H1 (cell line): ENCODE measurements around the gene ACER3. TPM values are rescaled to one million over a fixed set of nuclear protein-coding genes. Genes with fewer than 3 reads are reported as not detected.
A peak's percentile ranks its signal among the peaks of the same experiment; 100 is the strongest.

Experiments
- ASH2L ChIP-seq: fragments of 200-600, 300-600 bp; sonication (generic); IDR thresholded peaks from one replicate; pipeline ENCODE4 v1.7.1; 2017; ENCODE audit warnings: low read length
- BCL11A ChIP-seq, 2 experiments: IDR thresholded peaks; one replicate each; pipeline ENCODE4 v1.6.1; 2011; ENCODE audit warnings: low read depth in 2 of 2, low read length in 2 of 2, mild to moderate bottlenecking in 2 of 2
- CEBPB ChIP-seq: IDR thresholded peaks from 2 replicates; pipeline ENCODE4 v1.6.1; 2012; ENCODE audit warnings: low read depth, low read length
- CHD2 ChIP-seq: IDR thresholded peaks from 2 replicates; pipeline ENCODE4 v1.6.1; 2012; ENCODE audit warnings: low read length, improper control_type of control experiment
- CHD7 ChIP-seq: fragments of 300-600 bp; sonication (generic); IDR thresholded peaks from 2 replicates; pipeline ENCODE4 v1.7.1; 2012; ENCODE audit warnings: low read length, moderate library complexity, mild to moderate bottlenecking, inconsistent platforms; ENCODE audit not compliant: insufficient replicate concordance
- KDM1A ChIP-seq: fragments of 200-600, 300-600 bp; sonication (generic); IDR thresholded peaks from 2 replicates; pipeline ENCODE4 v1.7.1; 2016; ENCODE audit warnings: mild to moderate bottlenecking, low read length, borderline replicate concordance
- POU5F1 ChIP-seq: IDR thresholded peaks from 2 replicates; pipeline ENCODE4 v1.6.1; 2011; ENCODE audit warnings: low read depth, mild to moderate bottlenecking, low read length, moderate library complexity
- RAD21 ChIP-seq, 2 experiments: IDR thresholded peaks in 1 of 2; conservative IDR thresholded peaks in 1 of 2; 2 replicates each; pipeline ENCODE4 v1.6.1; 2011; ENCODE audit warnings: low read depth in 2 of 2, low read length in 2 of 2, improper control_type of control experiment in 1 of 2, inconsistent platforms in 1 of 2, mild to moderate bottlenecking in 1 of 2, moderate library complexity in 1 of 2
- RNF2 ChIP-seq: fragments of 200-900, 300-1000 bp; sonication (generic); IDR thresholded peaks from 2 replicates; pipeline ENCODE4 v1.7.1; 2016; ENCODE audit warnings: borderline replicate concordance, low read depth, mild to moderate bottlenecking, antibody characterized with exemption, low read length; ENCODE audit not compliant: poor library complexity, severe bottlenecking; ENCODE audit errors: missing control alignments
- polyA plus RNA-seq, 7 experiments: library from polyadenylated mRNA; depleted of rRNA in 3 of 7; stranded (reverse) in 5 of 7; unstranded in 2 of 7; fragments of >200 nt in 5 of 7; fragments of 200-250 nt in 2 of 7; gene quantifications; 1 replicate in 5 of 7; 2 replicates in 1 of 7; 4 replicates in 1 of 7; pipeline versions ENCODE4 v1.2.1 to v1.2.3, GENCODE V29; 2011 to 2013; ENCODE audit warnings: missing spikeins in 2 of 7, mixed read lengths in 2 of 7
- total RNA-seq: library from RNA; stranded (reverse); fragmentation: NEBNext Ultra II Directional; extraction: Animal tissue kit (Norgen Biotek cat#: 25700); gene quantifications from 2 replicates; pipeline ENCODE4 v1.2.1, GENCODE V29; 2021

Gene ACER3
- total and polyA plus RNA-seq, 2 of the 8 experiments (the other 6 are each of a cell fraction or from before 2014, with no cell fraction given): 5.7 to 16.2 TPM

- TF ChIP-seq CHD7: no peak
- no peak for TF ChIP-seq CEBPB
- no peak for TF ChIP-seq CHD2
- TF ChIP-seq ASH2L: peak; percentile 71
- peak; percentile 54 to 70; a peak in 3 of 4 replicates for TF ChIP-seq RAD21 (IDR thresholded peaks at IDR 0.05 in 1 of 2, conservative IDR thresholded peaks at IDR 0.05 in 1 of 2; ENCODE audit: low read depth in 2 of 2, low read length in 2 of 2)
- no peak for TF ChIP-seq POU5F1
- no peak for TF ChIP-seq BCL11A (IDR thresholded peaks at IDR 0.05; ENCODE audit: low read depth in 2 of 2, low read length in 2 of 2)
- peak; percentile 42 for TF ChIP-seq RNF2
- no peak; the same call in 1 of the 2 replicates for TF ChIP-seq KDM1A
Measured at GRCh38 chr11:77039491-77040400, 179.0 kb downstream of the ACER3 start (continued).
